DMS79 treated with DMSO at 0.1 percent for 48 hours (cell line): ENCODE data around the gene RAB34.

Experiments
- DNase-seq: peaks from one replicate; lab custom pipeline; 2025; lab: John Stamatoyannopoulos, UW

The RAB34 gene

GRCh38 chr17:28684963-28685362, 32.7 kb downstream of the RAB34 start:
- DNase-seq, result peak; percentile 98

DNA sequence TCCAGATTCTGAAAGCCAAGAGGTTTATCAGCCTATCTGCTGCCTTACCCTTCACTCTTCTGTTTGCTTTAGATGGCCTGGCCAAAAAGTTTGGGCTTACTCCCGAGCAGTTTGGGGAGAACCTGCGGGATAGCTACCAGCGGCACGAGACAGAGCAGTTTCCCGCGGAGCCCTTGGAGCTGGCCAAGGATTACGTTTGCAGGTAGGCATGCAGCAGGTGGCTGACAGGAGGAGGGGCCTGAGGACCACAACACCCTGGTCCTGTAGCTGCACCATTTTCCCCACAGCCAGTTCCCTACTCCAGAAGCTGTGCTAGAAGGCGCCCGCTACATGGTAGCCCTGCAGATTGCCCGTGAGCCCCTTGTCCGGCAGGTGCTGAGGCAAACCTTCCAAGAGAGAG, 35.0 kb downstream of the RAB34 start:
- DNase-seq, result no peak

- DNase-seq, result no peak
Observed at GRCh38 chr17:28675980-28676379, 41.7 kb downstream of the RAB34 start.

DNA sequence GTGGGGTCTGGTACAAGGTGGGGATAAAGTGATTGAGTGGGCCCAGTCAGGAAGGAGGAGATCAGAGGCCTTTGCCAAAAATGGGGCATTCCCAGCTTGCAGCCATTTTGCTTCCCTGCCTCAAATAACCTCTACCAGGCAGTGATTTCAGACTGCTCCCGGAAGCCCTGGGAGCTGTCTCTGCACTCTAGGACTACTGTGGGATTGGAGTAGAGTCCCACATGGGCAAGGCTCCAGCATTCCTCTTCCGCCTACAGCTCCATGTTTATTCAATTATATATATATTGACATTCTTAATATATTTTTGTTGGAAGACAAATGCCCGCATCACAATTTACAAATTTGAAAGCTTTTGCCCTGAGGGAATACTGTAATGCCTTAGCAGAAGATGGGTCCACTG, 42.2 kb downstream of the RAB34 start:
- DNase-seq, result no peak

GRCh38 chr17:28669918-28670317, 47.8 kb downstream of the RAB34 start:
- no peak for DNase-seq

DNA sequence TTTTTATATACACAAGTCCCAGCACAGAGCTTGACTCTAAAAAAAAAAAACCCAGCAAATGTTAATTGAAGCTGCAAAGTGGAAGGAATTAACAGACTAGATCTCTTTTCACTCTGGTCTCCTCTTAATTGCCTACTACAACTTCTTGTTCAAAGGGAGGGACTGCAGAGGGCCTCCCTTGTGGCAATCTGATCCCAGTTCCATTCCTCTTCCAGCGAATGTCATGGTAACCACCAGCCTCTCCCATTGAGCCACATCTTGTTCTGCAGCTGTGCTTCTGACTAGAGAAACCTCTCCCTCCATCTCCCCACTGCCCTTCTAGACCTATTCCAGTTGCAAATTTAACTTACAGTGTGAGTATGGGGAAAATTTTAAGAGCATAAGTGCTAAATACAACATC, 49.8 kb downstream of the RAB34 start:
- no peak for DNase-seq

- DNase-seq, result no peak
Observed at GRCh38 chr17:28665994-28666393, 51.7 kb downstream of the RAB34 start.
